ENCODE results near the gene MYL6. TPM values are rescaled to one million over a fixed set of nuclear protein-coding genes. Genes with fewer than 3 reads are reported as not detected.

The MYL6 gene
- total RNA-seq, 1 donor from 2014 or later, result 511 TPM

- FAIRE-seq (no peak), DNase-seq (ENCODE audit: low spot score in 2 of 2) (no peak)
These were observed 29.4 kb upstream of the MYL6 start for GRCh38 chr12:56128670-56129205.

DNA sequence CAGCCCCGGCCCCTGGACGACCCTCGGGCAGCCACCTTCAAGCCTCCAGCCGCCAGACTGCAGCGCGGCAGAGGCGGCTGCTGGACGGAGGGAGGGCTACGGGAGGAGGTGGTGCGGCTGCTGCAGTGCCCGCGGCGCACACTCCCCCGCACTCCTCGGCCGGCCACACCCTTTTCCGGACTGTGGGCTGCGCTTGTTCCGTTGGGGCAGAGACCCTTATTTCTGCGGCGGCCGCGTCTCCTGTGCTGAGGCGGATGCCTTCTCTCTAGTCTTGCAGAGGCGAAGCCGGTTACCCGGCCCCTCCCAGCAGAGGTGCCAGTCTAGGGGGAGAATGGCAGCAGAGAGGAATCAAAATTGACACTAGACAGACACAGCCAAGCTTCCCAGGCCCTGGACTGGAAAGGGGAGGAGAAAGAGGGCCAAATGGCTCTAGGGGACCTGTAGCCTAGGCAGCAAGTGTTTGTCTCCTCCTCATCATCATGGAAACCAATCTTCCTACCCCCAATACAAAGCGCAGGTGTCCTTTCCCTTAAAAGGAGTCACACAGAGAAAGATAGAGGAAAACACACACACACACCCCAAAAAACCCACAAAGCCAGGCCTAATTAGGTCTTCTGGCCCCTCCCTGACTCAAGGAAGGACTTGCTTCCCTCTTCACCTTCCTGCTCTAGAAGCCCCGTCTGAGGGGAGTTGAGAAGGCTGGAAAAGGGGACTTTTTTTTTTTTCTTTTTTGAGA, 28.8 kb upstream of the MYL6 start:
- FAIRE-seq (no peak), DNase-seq (ENCODE audit: low spot score in 2 of 2) (peak in 1 of 2 donors; percentile 49)

- DNase-seq (ENCODE audit: low spot score in 2 of 2) (no peak), FAIRE-seq (no peak)
These were observed 28.1 kb upstream of the MYL6 start for GRCh38 chr12:56129942-56130495.

GRCh38 chr12:56130876-56131275, 27.3 kb upstream of the MYL6 start:
- FAIRE-seq, result no peak

DNA sequence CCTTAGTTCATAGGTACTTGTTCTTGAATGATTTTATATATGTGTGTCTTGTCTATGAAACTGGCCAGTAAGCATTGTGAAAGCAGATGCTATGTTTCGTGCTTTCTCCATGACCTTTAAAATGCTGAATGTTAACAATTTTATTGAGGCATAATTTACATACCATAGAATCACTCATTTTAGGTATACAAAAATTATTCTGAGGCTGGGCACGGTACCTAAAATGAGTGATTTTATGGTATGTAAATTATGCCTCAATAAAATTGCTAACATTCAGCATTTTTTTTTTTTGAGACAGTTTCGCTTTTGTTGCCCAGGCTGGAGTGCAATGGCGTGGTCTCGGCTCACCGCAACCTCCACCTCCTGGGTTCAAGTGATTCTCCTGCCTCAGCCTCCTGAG, 23.3 kb upstream of the MYL6 start:
- DNase-seq (ENCODE audit: low spot score in 2 of 2), result no peak
- FAIRE-seq, result no peak

More at GRCh38 chr12:56130876-56131275, 27.3 kb upstream of the MYL6 start:
- no peak for DNase-seq (ENCODE audit: low spot score in 2 of 2)

DNA sequence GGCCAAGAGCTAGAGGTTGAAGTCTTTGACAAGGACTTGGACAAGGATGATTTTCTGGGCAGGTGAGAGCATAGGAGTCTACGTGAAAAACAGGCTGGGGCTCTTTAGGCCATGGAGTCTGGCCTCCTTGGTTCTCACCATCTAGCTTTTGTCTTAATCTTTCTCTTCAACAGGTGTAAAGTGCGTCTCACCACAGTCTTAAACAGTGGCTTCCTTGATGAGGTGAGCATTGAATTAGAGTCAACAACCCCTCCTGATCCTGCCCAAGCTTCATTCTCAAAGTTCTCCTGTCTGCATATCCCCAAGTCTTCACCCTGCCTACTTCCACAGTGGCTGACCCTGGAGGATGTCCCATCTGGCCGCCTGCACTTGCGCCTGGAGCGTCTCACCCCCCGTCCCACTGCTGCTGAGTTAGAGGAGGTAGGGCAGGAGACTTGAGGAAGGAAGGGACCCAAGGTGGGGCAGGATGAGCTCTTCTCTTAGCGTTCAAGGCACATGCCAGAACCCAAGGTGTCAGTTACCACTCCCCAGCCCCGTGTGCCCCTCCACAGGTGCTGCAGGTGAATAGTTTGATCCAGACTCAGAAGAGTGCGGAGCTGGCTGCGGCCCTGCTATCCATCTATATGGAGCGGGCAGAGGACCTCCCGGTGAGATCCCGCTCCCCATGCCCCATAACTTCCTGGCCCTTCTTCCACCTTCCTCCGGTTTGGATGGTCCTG, 20.1 kb upstream of the MYL6 start:
- no peak for DNase-seq (ENCODE audit: low spot score in 2 of 2)
- FAIRE-seq, result no peak

DNA sequence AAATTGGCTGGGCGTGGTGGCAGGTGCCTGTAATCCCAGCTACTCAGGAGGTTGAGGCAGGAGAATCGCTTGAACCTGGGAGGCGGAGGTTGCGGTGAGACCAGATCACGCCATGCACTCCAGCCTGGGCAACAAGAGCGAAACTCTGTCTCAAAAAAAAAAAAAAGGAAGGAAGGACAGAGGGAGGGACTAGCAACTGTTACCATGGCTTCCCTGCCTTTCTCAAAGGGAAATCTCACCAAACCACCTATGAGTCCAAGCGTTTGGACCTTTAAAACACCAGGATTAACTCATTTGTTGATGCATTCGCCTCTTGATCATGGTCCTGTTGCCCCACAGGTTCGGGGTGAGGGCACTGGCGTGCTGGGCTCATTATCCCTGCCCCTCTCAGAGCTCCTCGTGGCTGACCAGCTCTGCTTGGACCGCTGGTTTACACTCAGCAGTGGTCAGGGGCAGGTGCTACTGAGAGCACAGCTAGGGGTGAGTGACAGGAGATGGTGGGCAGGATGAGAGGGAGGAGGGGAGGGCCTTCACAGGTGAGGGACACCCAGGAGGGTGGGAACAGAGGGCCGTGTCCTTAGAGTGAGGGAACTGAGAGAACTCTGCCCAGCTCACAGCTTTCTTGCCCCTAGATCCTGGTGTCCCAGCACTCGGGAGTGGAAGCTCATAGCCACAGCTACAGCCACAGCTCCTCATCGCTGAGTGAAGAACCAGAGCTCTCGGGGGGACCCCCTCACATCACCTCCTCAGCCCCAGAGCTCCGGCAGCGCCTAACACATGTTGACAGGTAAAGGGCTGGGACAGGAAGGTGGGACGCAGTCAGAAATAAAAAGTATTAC, 16.0 kb upstream of the MYL6 start:
- FAIRE-seq, result no peak
- DNase-seq (ENCODE audit: low spot score in 2 of 2), result no peak

GRCh38 chr12:56143217-56143616, 14.9 kb upstream of the MYL6 start:
- FAIRE-seq (no peak), DNase-seq (ENCODE audit: low spot score in 2 of 2) (no peak)

GRCh38 chr12:56143870-56144269, 14.3 kb upstream of the MYL6 start:
- DNase-seq (ENCODE audit: low spot score in 2 of 2), result no peak
- no peak for FAIRE-seq

DNA sequence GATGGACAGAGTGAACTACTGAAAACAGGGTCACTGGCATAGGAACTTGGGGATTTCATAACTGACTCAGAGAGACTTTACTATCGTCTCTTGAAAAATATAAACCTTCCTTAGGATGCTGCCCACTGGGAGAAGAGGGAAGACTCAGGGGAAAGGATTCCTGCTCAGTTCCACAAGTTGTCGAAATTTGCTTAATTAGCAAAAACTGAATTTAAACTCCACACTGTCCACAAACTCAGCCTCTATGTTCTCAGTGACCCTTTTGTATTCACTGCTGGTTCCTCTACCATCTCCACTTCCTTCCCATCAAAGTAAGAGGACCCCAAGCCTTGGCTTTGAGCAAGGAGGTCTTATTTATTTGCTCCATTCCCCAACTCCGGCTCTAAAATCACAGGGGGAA, 12.9 kb upstream of the MYL6 start:
- no peak for DNase-seq (ENCODE audit: low spot score in 2 of 2)
- no peak for FAIRE-seq

- no peak for FAIRE-seq
- no peak for DNase-seq (ENCODE audit: low spot score in 2 of 2)
These were observed 11.4 kb upstream of the MYL6 start for GRCh38 chr12:56146492-56147460.

GRCh38 chr12:56150563-56150962, 7.6 kb upstream of the MYL6 start:
- DNase-seq (ENCODE audit: low spot score in 2 of 2) (no peak), FAIRE-seq (no peak)

GRCh38 chr12:56151672-56152131, 6.5 kb upstream of the MYL6 start:
- DNase-seq (ENCODE audit: low spot score in 2 of 2) (no peak), FAIRE-seq (no peak)

GRCh38 chr12:56152132-56152755, 5.9 kb upstream of the MYL6 start, which contains the start of gene MYL6B:
TSS of gene MYL6B (plus strand) at chr12:56152587. CDS start at chr12:56153919, 1,332 bp downstream.
- peak; percentile 80 to 92 for DNase-seq (ENCODE audit: low spot score in 2 of 2)
- FAIRE-seq, result no peak

GRCh38 chr12:56152756-56153677, 5.1 kb upstream of the MYL6 start:
- no peak for FAIRE-seq
- no peak for DNase-seq (ENCODE audit: low spot score in 2 of 2)

GRCh38 chr12:56153678-56154065, 4.5 kb upstream of the MYL6 start:
- FAIRE-seq, result no peak
- DNase-seq (ENCODE audit: low spot score in 2 of 2), result no peak

DNA sequence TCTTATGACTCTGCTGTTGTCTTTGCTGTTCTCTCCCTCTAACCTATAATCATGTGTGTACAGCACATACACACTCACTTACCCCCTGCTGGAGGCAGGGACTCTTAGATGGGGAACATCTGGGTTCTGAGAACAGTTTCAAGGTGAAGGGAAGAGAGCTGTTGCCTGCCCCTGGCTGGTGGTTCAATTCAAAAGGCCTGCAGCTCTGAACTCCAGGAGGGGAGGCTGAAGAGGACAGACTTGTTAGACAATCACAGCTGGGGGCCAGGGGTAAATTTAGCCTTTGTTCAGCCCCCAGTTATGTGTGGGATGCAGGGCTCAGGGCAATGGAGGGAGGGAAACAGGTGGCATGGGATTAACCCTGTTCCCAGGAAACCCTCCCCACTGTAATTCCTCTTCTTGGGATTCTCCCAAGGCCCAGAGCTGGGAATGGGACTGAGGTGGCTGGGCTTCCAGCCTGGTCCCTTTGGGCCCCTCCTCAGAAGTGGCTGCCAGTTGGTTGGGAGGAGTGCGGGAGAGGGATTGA, 3.9 kb upstream of the MYL6 start:
- FAIRE-seq (no peak), DNase-seq (ENCODE audit: low spot score in 2 of 2) (no peak)

All from frontal cortex (tissue), 4 donors.